NCI-H446 (cell line): ENCODE data around the gene KRTAP19-8.

Source experiments
- DNase-seq, 2 experiments: peaks; one replicate each; lab custom pipeline; 2025; lab: John Stamatoyannopoulos, UW

Gene KRTAP19-8

DNA sequence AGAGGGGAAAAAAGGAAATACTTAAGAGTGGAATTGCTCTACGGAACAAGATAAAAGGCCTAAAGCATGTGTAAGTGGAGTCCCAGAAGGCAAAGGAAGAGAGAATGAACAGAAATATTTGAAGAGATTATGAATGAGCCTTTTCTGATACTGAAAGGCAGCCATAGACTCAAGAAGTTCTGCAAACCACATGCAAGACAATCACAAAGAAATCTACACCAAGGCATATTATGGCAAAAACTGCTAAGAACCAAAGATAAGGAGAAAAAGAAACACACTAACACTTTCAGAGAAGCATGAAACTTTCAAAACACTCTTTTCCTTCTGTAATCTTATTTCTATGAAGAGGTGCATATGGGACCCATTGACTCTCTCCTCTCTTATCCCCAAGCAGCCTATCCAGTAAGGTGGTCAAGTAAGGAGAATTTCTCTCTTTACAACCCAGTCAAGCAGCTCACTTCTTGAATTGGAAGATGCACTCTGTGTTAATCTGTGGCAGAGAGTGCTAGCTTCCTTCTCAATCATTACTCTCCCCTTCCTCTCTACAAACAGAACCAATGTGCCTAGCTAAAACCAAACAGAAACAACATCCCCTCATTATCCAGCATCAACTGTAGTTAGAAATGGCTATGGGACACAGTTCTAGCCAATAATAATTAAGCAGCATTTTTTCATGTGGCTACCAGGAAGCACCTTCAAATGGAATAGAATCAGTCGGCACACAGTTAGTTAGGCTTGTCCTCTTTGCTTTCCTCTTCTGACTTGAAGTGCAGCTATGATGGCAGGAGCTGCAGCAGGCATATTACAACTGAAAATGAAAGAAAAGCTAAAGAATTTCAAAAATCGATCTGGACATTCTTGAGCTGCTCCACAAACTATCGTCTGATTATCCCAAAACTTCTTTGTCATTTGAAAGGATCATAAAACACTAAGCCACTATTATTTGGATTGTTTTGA, 25.9 kb downstream of the KRTAP19-8 start:
- no peak for DNase-seq

DNA sequence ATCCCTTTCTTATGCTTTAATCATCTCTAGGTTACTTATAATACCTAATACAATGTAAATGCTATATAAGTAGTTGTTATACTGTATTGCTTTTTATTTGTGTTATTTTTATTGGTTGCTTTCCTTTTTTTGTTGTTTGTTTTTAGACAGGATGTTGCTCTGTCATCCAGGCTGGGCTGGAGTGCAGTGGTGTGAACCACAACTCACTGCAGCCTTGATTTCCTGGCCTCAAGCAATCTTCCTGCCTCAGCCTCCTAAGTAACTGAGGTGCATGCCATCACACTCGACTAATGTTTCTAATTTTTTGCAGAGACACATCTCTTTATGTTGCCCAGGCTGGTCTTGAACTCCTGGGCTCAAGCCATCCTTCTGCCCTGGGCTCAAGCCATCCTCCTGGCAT, 26.9 kb downstream of the KRTAP19-8 start:
- DNase-seq = no peak

DNA sequence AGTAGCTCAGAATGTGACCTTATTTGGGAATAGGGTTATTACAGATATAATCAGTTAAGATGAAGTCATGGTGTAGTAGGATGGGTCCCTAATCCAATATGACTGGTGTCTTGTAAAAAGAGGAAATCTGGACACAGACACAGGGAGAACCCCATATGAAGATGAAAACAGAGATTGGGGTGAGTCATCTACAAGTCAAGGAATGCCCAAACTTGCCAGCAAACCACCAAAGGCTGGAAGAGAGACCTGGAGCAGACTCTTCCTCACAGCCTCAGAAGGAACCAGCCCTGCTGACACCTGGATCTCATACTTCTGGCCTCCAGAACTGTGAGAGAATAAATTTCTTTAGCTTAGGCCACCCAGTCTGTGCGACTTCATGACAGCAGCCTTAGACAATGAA, 29.9 kb downstream of the KRTAP19-8 start:
- DNase-seq = no peak

DNA sequence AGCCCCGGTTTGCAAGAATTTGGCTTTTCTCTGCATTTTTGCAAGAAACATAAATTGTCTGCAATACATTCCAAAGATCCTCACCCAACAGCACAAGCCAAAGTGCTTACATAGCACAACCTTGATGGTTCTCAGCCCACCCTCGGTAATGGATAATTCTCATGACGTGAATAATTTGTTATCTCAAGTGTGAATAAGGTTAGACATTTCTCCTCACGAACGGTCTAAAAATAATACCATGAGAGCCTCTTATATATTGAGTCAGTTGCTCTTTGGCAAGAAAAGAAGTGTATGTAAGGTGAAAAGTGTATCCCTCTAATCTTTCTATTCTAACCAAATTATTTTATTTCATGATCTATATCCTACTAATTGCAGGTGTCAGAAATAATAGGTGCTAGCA, 33.3 kb downstream of the KRTAP19-8 start:
- DNase-seq = no peak

DNA sequence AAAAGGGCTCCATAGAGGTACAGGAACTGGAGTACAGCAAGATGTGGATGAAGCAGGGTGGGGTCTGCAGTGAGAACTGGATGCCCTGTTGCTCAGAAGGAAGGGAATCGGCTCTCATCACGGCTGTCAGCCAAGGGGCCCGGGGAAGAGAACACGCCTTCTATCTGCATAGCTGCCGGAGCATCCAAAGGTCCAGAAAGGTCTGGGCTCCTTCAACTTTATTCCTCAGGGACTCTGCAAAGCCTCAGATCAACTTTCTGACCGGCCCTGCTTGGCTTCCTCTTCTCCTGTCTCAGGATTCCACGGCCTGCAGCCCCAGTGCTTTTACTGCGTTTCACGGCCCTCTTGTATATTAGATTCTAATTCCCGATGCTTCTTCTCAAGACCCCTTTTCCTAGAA, 34.8 kb downstream of the KRTAP19-8 start:
- no peak for DNase-seq

DNA sequence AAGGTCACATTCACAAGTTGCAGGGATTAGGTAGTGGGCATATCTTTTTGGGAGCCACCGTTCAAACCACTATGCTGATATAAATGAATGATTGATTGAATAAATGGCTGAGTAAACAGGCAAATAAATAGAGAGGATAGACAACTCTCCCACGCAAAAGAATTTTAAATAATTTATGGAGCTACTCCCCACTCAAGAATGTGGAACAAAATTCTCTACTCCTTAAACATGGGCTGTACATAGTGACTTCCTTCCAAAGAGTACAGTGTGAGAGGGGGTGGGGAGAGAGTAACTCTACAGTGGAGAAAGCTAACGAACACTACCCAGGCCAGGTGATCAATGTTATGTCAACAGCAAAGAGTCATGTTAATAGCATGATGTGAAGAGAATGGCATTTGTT, 40.7 kb downstream of the KRTAP19-8 start:
- DNase-seq = no peak

DNA sequence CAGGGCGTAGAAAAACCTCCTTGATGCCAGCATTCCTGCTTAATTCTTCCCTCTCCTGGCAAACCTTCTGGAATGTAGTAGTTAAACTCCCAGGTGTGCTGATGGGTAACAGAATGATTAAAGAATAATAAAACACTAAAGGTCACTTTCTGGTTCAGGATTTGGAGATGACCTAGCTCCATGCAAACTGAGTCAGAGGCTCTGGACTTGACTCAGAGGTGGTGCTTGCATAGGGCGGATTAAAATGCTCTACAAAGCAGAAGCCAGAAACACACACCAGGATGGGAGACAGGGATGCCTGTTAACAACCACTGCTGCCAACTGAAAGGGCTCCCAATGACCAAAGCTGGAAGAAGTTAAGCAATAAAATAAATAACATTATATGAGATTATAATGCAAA, 41.5 kb downstream of the KRTAP19-8 start:
- no peak for DNase-seq

DNA sequence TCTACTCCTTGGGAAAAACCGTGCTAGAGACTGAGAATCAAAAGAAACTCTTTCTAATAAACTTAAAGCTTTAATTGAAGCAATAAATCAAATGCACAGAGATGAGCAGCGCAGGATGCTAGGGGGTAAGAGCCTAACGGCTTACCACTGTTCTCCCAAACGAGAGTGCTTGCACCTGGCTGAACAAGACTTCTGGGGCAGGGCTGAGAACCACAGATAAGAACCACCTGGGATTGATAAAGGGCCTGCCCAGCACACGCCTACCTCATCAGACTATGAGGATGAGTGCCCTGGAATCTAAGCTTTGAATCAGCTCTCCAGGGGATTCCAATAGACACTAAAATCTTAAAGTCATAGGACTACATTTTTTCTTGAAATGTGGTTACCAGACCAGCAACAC, 43.3 kb downstream of the KRTAP19-8 start:
- DNase-seq = no peak

DNA sequence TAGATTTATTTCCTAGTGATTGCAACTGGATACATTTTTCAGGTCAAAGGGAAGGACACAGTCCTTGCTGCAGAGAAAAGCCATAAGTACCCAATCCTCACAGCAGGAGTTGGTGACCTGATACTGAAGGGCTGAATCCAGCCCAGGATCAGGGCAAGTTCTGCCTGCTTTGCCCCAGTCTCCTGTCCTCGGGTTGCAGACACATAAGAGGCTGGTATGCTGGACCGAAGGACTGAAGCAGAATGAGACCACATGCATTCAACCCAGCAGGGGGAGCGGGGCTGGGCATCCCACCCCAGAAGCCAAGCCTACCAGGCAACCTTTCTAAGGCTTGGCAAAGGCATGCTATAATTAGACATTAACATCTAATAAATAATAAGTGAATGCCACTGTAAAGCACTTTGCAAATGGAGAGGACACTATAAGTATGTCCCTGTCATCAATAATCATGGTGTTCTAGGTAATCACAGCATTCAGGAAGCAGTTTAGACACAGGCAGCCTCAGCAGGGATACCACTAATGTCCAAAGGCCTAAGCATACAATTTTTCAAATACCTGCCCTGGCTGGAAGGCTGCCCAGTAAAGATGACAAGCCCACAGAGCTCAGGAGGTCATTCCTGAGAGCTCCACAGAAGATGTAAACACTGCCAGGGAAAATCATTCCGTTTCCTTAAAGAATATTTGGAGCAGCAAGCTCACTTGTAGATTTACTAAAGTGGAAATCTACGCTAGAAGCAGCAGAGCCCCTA, 47.6 kb downstream of the KRTAP19-8 start:
- DNase-seq = no peak

DNA sequence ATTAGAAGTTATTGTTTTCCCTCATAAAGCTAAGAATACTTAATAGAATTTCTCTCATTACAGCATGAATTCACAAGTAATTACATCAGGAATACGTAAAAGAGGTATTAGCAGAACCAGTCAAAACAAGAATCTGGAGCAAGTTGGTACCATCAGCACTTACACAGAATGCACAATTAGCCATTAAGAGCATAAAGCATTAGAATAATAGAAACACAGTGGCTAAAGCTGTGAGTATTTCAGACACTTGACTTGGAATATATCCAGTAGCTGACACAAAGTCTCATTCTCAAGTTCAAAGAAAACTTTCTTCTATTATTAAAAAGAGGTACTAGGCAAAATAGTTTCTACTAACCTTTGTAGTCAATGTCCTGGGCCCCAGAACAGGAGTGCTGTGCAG, 49.6 kb downstream of the KRTAP19-8 start:
- DNase-seq = no peak
